D341Med (cell line): ENCODE data around the gene MEF2C.

Source experiments
- DNase-seq: peaks from one replicate; pipeline ENCODE4 v3.0.0; 2012; ENCODE audit warnings: low spot score

MEF2C gene

GRCh38 chr5:88674356-88675167 lies 208.4 kb downstream of the MEF2C start:
- DNase-seq: peak; percentile 71

GRCh38 chr5:88673253-88674105 lies 209.5 kb downstream of the MEF2C start:
- no peak for DNase-seq

GRCh38 chr5:88672644-88673252 lies 210.2 kb downstream of the MEF2C start:
- peak; percentile 65 for DNase-seq

- DNase-seq: peak; percentile 30
Measured at GRCh38 chr5:88671505-88672499, 211.2 kb downstream of the MEF2C start.

GRCh38 chr5:88671106-88671504 lies 211.9 kb downstream of the MEF2C start:
- DNase-seq: no peak

- DNase-seq: no peak
Measured at GRCh38 chr5:88670461-88670860, 212.5 kb downstream of the MEF2C start.

GRCh38 chr5:88669371-88670050 lies 213.5 kb downstream of the MEF2C start:
- no peak for DNase-seq

- no peak for DNase-seq
Measured at GRCh38 chr5:88667496-88668201, 215.3 kb downstream of the MEF2C start.
